SU-DHL-6 (cell line): ENCODE results near the gene MYO7B.

Experiments used
- EZH2phosphoT487 ChIP-seq: fragments of 200-600 bp; sonication (generic), shearing (Covaris generic); conservative IDR thresholded peaks from 2 replicates; pipeline ENCODE4 v1.6.1; 2018; ENCODE audit warnings: mild to moderate bottlenecking, antibody characterized with exemption, low read length, moderate library complexity, mixed read lengths
- TF ChIP-seq, protein P1 (sequence below): fragments of 200-600 bp; sonication (generic); IDR thresholded peaks from one replicate; pipeline ENCODE4 v1.5.1; 2017; ENCODE audit warnings: antibody characterized with exemption, mild to moderate bottlenecking, low read length, moderate library complexity; ENCODE audit not compliant: insufficient read depth, poor library complexity, severe bottlenecking

DNA sequence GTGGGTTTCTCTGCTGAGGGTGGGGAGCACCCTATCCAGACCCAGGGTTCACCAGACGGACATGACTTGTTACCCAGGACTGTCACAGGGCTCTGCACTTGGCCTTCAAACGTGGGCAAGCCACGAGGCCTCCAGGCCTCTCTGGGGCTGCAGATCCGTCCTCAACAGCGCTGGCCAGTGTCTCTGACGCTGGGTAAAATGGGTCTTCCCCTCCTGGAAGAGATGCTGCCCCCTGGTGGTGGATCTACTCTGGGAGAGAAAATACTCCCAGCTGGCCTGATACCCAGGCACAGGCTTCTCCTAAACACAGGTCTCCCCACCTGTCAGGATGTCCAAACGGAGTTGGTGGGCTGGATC, 114.2 kb downstream of the MYO7B start:
- TF ChIP-seq, protein P1, sequence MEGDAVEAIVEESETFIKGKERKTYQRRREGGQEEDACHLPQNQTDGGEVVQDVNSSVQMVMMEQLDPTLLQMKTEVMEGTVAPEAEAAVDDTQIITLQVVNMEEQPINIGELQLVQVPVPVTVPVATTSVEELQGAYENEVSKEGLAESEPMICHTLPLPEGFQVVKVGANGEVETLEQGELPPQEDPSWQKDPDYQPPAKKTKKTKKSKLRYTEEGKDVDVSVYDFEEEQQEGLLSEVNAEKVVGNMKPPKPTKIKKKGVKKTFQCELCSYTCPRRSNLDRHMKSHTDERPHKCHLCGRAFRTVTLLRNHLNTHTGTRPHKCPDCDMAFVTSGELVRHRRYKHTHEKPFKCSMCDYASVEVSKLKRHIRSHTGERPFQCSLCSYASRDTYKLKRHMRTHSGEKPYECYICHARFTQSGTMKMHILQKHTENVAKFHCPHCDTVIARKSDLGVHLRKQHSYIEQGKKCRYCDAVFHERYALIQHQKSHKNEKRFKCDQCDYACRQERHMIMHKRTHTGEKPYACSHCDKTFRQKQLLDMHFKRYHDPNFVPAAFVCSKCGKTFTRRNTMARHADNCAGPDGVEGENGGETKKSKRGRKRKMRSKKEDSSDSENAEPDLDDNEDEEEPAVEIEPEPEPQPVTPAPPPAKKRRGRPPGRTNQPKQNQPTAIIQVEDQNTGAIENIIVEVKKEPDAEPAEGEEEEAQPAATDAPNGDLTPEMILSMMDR, result peak; percentile 66
- no peak for TF ChIP-seq EZH2phosphoT487
